ENCODE results near the gene ABTB2.

DNA sequence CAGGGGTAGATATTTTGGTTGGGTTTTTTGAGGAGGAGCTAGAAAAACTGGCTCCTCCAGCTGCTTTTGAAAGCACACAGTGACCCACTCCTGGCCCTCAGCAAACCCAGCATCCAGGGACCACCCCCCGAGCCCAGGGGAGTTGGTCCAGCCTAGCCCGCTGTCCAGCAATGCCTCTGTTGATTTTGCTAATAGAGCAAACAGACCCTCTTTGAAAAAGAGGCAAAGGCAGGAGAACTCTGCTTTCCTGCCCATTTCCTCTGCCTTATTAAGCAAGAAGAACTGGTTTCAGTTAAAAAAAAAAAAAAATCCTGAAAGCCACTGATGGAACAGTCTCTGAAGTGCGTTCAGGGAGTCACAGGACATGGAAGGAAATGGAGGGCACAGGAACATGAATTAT lies 25.3 kb downstream of the ABTB2 start:
- no peak for TF ChIP-seq BACH2 (CRISPR knock-in tag; IDR thresholded peaks at IDR 0.05; ENCODE audit: borderline replicate concordance)
- TF ChIP-seq PPARA (CRISPR knock-in tag; IDR thresholded peaks at IDR 0.05; ENCODE audit: borderline replicate concordance) = no peak
- TF ChIP-seq PATZ1 (CRISPR knock-in tag; IDR thresholded peaks at IDR 0.05; ENCODE audit: borderline replicate concordance) = no peak
- TF ChIP-seq, protein P1, sequence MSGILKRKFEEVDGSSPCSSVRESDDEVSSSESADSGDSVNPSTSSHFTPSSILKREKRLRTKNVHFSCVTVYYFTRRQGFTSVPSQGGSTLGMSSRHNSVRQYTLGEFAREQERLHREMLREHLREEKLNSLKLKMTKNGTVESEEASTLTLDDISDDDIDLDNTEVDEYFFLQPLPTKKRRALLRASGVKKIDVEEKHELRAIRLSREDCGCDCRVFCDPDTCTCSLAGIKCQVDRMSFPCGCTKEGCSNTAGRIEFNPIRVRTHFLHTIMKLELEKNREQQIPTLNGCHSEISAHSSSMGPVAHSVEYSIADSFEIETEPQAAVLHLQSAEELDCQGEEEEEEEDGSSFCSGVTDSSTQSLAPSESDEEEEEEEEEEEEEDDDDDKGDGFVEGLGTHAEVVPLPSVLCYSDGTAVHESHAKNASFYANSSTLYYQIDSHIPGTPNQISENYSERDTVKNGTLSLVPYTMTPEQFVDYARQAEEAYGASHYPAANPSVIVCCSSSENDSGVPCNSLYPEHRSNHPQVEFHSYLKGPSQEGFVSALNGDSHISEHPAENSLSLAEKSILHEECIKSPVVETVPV (CRISPR knock-in tag; IDR thresholded peaks at IDR 0.05) = no peak
- TF ChIP-seq ZFP3 (CRISPR knock-in tag; IDR thresholded peaks at IDR 0.05) = no peak
- TF ChIP-seq POU6F1 (CRISPR knock-in tag; IDR thresholded peaks at IDR 0.05; ENCODE audit: borderline replicate concordance, low read depth) = no peak
- TF ChIP-seq TCF4 (CRISPR knock-in tag; IDR thresholded peaks at IDR 0.05; ENCODE audit: borderline replicate concordance) = no peak
- no peak for TF ChIP-seq TSHZ2 (CRISPR knock-in tag; IDR thresholded peaks at IDR 0.05)
- TF ChIP-seq ZNF565 (CRISPR knock-in tag; conservative IDR thresholded peaks at IDR 0.05; ENCODE audit: low read depth) = no peak
- TF ChIP-seq GLIS3 (CRISPR knock-in tag; IDR thresholded peaks at IDR 0.05) = no peak
- TF ChIP-seq CREB5 (CRISPR knock-in tag; IDR thresholded peaks at IDR 0.05; ENCODE audit: low read depth) = no peak
- no peak for TF ChIP-seq RARB (CRISPR knock-in tag; IDR thresholded peaks at IDR 0.05)
- TF ChIP-seq ARNTL (CRISPR knock-in tag; IDR thresholded peaks at IDR 0.05; ENCODE audit: borderline replicate concordance, low read depth) = no peak
- TF ChIP-seq OSR1 (CRISPR knock-in tag; IDR thresholded peaks at IDR 0.05) = no peak

Data from SK-N-SH treated with all-trans-retinoic acid at 6 μM for 48 hours (cell line).